Measurements from ENCODE around the gene CAMK1G. TPM values are rescaled to one million over a fixed set of nuclear protein-coding genes. Genes with fewer than 3 reads are reported as not detected.

Gene CAMK1G
- total and polyA plus RNA-seq, 2 experiments from 2014 or later = 0.32 to 0.76 TPM

DNA sequence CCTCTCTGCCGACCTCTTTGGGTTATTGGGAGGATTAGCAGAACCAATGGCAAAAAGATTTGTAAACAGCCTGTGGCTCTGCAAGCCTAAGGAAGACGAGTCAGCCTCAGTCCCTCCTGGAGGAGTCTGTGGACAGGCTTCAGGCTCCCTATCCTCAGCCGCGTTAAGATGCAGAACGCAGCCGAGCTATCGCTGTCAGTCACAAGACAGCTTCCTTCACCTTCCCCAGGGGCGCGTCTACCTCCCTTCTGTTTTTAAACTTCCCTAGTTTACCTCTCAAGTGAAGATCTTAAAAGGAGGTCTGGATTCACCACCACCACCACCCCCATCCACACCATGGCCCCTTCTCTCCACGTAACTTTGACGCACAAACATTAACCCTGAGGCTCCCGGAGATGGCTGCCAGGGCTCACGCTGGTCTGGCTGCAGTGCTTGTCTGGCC is 738 bp downstream of the CAMK1G start:
- peaks cover 3% of the 10 kb centered on the region for H3K27me3 Mint-ChIP-seq (ENCODE audit: insufficient read depth, low read depth, poor library complexity)
- H3K9me3 Mint-ChIP-seq = peaks cover 6% of the 10 kb centered on the region; the same call in 2 of the 3 replicates
- H3K4me1 Mint-ChIP-seq = peaks cover 11% of the 10 kb centered on the region; the same call in 2 of the 3 replicates
- no peak overlapping the region for H3K27ac Mint-ChIP-seq
- no peak overlapping the region for H3K4me3 Mint-ChIP-seq
- ATAC-seq (peak; percentile 27), DNase-seq (ENCODE audit: low spot score) (no peak)
- no peaks in the 10 kb centered on the region for H4K20me1 ChIP-seq (replicated peaks; ENCODE audit: insufficient read depth)
- peak overlapping the region; percentile 38; the same call in 1 of the 2 replicates for H3K4me3 ChIP-seq
- no peaks in the 10 kb centered on the region for H3K79me2 ChIP-seq (replicated peaks; ENCODE audit: insufficient read depth)
- H3K36me3 Mint-ChIP-seq (ENCODE audit: low read depth) = no peaks in the 10 kb centered on the region
- H3K36me3 ChIP-seq (ENCODE audit: insufficient read depth) = no peaks in the 10 kb centered on the region
- TF ChIP-seq, protein P1, sequence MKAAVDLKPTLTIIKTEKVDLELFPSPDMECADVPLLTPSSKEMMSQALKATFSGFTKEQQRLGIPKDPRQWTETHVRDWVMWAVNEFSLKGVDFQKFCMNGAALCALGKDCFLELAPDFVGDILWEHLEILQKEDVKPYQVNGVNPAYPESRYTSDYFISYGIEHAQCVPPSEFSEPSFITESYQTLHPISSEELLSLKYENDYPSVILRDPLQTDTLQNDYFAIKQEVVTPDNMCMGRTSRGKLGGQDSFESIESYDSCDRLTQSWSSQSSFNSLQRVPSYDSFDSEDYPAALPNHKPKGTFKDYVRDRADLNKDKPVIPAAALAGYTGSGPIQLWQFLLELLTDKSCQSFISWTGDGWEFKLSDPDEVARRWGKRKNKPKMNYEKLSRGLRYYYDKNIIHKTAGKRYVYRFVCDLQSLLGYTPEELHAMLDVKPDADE (IDR thresholded peaks at IDR 0.05) = no peak
- TF ChIP-seq EZH2phosphoT487 (IDR thresholded peaks at IDR 0.05; ENCODE audit: unreplicated experiment) = no peak
- TF ChIP-seq REST (IDR thresholded peaks at IDR 0.05; ENCODE audit: unreplicated experiment) = no peak
- TF ChIP-seq, protein P2, sequence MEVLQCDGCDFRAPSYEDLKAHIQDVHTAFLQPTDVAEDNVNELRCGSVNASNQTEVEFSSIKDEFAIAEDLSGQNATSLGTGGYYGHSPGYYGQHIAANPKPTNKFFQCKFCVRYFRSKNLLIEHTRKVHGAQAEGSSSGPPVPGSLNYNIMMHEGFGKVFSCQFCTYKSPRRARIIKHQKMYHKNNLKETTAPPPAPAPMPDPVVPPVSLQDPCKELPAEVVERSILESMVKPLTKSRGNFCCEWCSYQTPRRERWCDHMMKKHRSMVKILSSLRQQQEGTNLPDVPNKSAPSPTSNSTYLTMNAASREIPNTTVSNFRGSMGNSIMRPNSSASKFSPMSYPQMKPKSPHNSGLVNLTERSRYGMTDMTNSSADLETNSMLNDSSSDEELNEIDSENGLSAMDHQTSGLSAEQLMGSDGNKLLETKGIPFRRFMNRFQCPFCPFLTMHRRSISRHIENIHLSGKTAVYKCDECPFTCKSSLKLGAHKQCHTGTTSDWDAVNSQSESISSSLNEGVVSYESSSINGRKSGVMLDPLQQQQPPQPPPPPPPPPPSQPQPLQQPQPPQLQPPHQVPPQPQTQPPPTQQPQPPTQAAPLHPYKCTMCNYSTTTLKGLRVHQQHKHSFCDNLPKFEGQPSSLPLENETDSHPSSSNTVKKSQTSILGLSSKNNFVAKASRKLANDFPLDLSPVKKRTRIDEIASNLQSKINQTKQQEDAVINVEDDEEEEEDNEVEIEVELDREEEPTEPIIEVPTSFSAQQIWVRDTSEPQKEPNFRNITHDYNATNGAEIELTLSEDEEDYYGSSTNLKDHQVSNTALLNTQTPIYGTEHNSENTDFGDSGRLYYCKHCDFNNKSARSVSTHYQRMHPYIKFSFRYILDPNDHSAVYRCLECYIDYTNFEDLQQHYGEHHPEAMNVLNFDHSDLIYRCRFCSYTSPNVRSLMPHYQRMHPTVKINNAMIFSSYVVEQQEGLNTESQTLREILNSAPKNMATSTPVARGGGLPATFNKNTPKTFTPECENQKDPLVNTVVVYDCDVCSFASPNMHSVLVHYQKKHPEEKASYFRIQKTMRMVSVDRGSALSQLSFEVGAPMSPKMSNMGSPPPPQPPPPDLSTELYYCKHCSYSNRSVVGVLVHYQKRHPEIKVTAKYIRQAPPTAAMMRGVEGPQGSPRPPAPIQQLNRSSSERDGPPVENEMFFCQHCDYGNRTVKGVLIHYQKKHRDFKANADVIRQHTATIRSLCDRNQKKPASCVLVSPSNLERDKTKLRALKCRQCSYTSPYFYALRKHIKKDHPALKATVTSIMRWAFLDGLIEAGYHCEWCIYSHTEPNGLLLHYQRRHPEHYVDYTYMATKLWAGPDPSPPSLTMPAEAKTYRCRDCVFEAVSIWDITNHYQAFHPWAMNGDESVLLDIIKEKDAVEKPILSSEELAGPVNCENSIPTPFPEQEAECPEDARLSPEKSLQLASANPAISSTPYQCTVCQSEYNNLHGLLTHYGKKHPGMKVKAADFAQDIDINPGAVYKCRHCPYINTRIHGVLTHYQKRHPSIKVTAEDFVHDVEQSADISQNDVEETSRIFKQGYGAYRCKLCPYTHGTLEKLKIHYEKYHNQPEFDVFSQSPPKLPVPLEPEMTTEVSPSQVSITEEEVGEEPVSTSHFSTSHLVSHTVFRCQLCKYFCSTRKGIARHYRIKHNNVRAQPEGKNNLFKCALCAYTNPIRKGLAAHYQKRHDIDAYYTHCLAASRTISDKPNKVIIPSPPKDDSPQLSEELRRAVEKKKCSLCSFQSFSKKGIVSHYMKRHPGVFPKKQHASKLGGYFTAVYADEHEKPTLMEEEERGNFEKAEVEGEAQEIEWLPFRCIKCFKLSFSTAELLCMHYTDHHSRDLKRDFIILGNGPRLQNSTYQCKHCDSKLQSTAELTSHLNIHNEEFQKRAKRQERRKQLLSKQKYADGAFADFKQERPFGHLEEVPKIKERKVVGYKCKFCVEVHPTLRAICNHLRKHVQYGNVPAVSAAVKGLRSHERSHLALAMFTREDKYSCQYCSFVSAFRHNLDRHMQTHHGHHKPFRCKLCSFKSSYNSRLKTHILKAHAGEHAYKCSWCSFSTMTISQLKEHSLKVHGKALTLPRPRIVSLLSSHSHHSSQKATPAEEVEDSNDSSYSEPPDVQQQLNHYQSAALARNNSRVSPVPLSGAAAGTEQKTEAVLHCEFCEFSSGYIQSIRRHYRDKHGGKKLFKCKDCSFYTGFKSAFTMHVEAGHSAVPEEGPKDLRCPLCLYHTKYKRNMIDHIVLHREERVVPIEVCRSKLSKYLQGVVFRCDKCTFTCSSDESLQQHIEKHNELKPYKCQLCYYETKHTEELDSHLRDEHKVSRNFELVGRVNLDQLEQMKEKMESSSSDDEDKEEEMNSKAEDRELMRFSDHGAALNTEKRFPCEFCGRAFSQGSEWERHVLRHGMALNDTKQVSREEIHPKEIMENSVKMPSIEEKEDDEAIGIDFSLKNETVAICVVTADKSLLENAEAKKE (CRISPR knock-in tag; IDR thresholded peaks at IDR 0.05) = no peak
- TF ChIP-seq STAT1 (IDR thresholded peaks at IDR 0.05; ENCODE audit: unreplicated experiment) = no peak
- TF ChIP-seq ZNF114 (CRISPR knock-in tag; IDR thresholded peaks at IDR 0.05) = no peak
- no peak for TF ChIP-seq CTCF (conservative IDR thresholded peaks at IDR 0.05; ENCODE audit: low read depth in 2 of 2)
- no peak for TF ChIP-seq JUNB (IDR thresholded peaks at IDR 0.05; ENCODE audit: unreplicated experiment)
- no peak for TF ChIP-seq ZNF331 (CRISPR knock-in tag; IDR thresholded peaks at IDR 0.05; ENCODE audit: low read depth)
- TF ChIP-seq EZH2 (IDR thresholded peaks at IDR 0.05; ENCODE audit: low read depth, unreplicated experiment) = no peak
- no peak for TF ChIP-seq POLR2AphosphoS5 (IDR thresholded peaks at IDR 0.05; ENCODE audit: low read depth)
- no peak for TF ChIP-seq NANOG (IDR thresholded peaks at IDR 0.05; ENCODE audit: borderline replicate concordance)
- no peak for TF ChIP-seq CREB1 (CRISPR knock-in tag; IDR thresholded peaks at IDR 0.05; ENCODE audit: low read depth)
- peak overlapping the region; percentile 67; the same call in 1 of the 2 replicates for H2AFZ ChIP-seq
- peaks cover 16% of the 10 kb centered on the region for H3K4me1 ChIP-seq (ENCODE audit: insufficient read depth)
- H3K27me3 ChIP-seq (ENCODE audit: insufficient read depth) = peaks cover 28% of the 10 kb centered on the region
- H3K4me2 ChIP-seq = peak overlapping the region; percentile 71; the same call in 1 of the 2 replicates
- no peak overlapping the region for H3K27ac ChIP-seq (ENCODE audit: low read depth)
- no peaks in the 10 kb centered on the region for H3F3A ChIP-seq (replicated peaks; ENCODE audit: low read depth)
- no peaks in the 10 kb centered on the region for H3K9me2 ChIP-seq (ENCODE audit: insufficient read depth)
